ENCODE data around the gene SESN3. TPM values are rescaled to one million over a fixed set of nuclear protein-coding genes. Genes with fewer than 3 reads are reported as not detected.

The SESN3 gene
- total RNA-seq, 1 experiment from 2014 or later = 4.9 TPM

DNA sequence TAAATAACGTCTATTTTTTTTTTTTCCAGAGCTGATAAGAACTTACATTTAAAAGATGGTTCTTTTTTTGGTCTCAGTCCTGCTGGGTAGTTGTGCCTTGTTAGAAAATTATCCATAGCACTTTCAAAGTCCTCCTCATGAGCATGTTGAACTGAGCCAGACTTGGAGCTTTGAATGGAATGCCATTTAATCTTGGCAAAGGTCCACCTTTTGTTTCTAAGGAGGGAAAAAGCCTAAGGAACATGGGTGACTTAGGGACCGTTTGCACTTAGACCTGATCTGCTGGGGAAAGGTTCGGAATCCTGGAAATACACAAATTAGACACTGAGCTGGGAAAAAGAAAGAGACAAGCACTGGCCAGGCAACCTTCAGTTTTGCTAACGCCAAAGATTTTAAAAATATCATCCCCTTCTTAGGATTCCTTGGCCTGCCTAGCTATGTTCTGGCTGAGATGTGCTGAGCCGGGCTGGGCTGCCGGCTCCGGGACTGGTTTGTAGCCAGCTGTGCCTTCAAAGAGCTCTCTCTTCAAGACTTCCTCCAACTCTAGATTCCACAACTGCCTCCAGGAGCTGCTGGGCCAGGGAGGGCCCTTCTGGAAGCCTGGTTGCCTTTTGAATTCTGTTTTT is 74.0 kb downstream of the SESN3 start:
- Histone ChIP-seq H3K36me3 (ENCODE audit: insufficient read depth, low read length, poor library complexity, severe bottlenecking) (no peaks in the 10 kb centered on the region), H3K4me3 (ENCODE audit: low read depth, low read length, poor library complexity, severe bottlenecking) (no peak overlapping the region), H3K9me3 (ENCODE audit: low read depth, low read length, poor library complexity, severe bottlenecking) (no peaks in the 10 kb centered on the region), H3K27ac (ENCODE audit: low read depth, low read length, poor library complexity, severe bottlenecking) (no peak overlapping the region), H3K27me3 (replicated peaks; ENCODE audit: insufficient read depth, low read depth, low read length, poor library complexity) (no peaks in the 10 kb centered on the region), H3K4me1 (ENCODE audit: insufficient read depth, low read length, poor library complexity, severe bottlenecking) (no peaks in the 10 kb centered on the region)
- TF ChIP-seq, protein P1, sequence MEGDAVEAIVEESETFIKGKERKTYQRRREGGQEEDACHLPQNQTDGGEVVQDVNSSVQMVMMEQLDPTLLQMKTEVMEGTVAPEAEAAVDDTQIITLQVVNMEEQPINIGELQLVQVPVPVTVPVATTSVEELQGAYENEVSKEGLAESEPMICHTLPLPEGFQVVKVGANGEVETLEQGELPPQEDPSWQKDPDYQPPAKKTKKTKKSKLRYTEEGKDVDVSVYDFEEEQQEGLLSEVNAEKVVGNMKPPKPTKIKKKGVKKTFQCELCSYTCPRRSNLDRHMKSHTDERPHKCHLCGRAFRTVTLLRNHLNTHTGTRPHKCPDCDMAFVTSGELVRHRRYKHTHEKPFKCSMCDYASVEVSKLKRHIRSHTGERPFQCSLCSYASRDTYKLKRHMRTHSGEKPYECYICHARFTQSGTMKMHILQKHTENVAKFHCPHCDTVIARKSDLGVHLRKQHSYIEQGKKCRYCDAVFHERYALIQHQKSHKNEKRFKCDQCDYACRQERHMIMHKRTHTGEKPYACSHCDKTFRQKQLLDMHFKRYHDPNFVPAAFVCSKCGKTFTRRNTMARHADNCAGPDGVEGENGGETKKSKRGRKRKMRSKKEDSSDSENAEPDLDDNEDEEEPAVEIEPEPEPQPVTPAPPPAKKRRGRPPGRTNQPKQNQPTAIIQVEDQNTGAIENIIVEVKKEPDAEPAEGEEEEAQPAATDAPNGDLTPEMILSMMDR (conservative IDR thresholded peaks at IDR 0.05; ENCODE audit: low read depth, low read length) = no peak
- no peak for TF ChIP-seq EZH2 (IDR thresholded peaks at IDR 0.05; ENCODE audit: borderline replicate concordance, low read depth, low read length, poor library complexity, severe bottlenecking)
- BruUV-seq (replicated peaks) = no TSS peak
- DNase-seq (ENCODE audit: low spot score) = no peak
- CTCF ChIA-PET = no interaction called here
- POLR2A ChIA-PET (ENCODE audit: low non-redundant PET) = no interaction called here
- intact Hi-C loops (cut with micrococcal nuclease; ENCODE audit: unreplicated experiment) = no loop called here

GRCh38 chr11:95156133-95156721 is 74.8 kb downstream of the SESN3 start:
- BruUV-seq (replicated peaks) = no TSS peak
- TF ChIP-seq, protein P1 (conservative IDR thresholded peaks at IDR 0.05; ENCODE audit: low read depth, low read length) = no peak
- no peak for TF ChIP-seq EZH2 (IDR thresholded peaks at IDR 0.05; ENCODE audit: borderline replicate concordance, low read depth, low read length, poor library complexity, severe bottlenecking)
- CTCF ChIA-PET = no interaction called here
- DNase-seq (ENCODE audit: low spot score) = no peak
- H3K4me3 ChIP-seq (ENCODE audit: low read depth, low read length, poor library complexity, severe bottlenecking) = no peak overlapping the region
- peaks cover under 1% of the 10 kb centered on the region for H3K4me1 ChIP-seq (ENCODE audit: insufficient read depth, low read length, poor library complexity, severe bottlenecking)
- no peaks in the 10 kb centered on the region for H3K9me3 ChIP-seq (ENCODE audit: low read depth, low read length, poor library complexity, severe bottlenecking)
- H3K36me3 ChIP-seq (ENCODE audit: insufficient read depth, low read length, poor library complexity, severe bottlenecking) = no peaks in the 10 kb centered on the region
- POLR2A ChIA-PET (ENCODE audit: low non-redundant PET) = no interaction called here
- no peak overlapping the region for H3K27ac ChIP-seq (ENCODE audit: low read depth, low read length, poor library complexity, severe bottlenecking)
- no peaks in the 10 kb centered on the region for H3K27me3 ChIP-seq (replicated peaks; ENCODE audit: insufficient read depth, low read depth, low read length, poor library complexity)
- intact Hi-C loops (cut with micrococcal nuclease; ENCODE audit: unreplicated experiment) = no loop called here

GRCh38 chr11:95155385-95155784 is 75.6 kb downstream of the SESN3 start:
- intact Hi-C loops (cut with micrococcal nuclease; ENCODE audit: unreplicated experiment) = no loop called here
- no TSS peak for BruUV-seq (replicated peaks)
- POLR2A ChIA-PET (ENCODE audit: low non-redundant PET) = no interaction called here

More at GRCh38 chr11:95155385-95155784, 75.6 kb downstream of the SESN3 start:
- no peak overlapping the region for H3K27ac ChIP-seq (ENCODE audit: low read depth, low read length, poor library complexity, severe bottlenecking)
- H3K36me3 ChIP-seq (ENCODE audit: insufficient read depth, low read length, poor library complexity, severe bottlenecking) = no peaks in the 10 kb centered on the region
- no peak overlapping the region for H3K4me3 ChIP-seq (ENCODE audit: low read depth, low read length, poor library complexity, severe bottlenecking)
- no peak for TF ChIP-seq EZH2 (IDR thresholded peaks at IDR 0.05; ENCODE audit: borderline replicate concordance, low read depth, low read length, poor library complexity, severe bottlenecking)
- TF ChIP-seq, protein P1 (conservative IDR thresholded peaks at IDR 0.05; ENCODE audit: low read depth, low read length) = no peak
- peaks cover 4% of the 10 kb centered on the region for H3K4me1 ChIP-seq (ENCODE audit: insufficient read depth, low read length, poor library complexity, severe bottlenecking)
- DNase-seq (ENCODE audit: low spot score) = no peak
- H3K27me3 ChIP-seq (replicated peaks; ENCODE audit: insufficient read depth, low read depth, low read length, poor library complexity) = no peaks in the 10 kb centered on the region
- CTCF ChIA-PET = interaction anchor here (0.5 to 4.4 kb wide), 3 partner anchors 115 to 550 kb away, joined by 3 to 38 read pairs (median 4); no protein-coding TSS in a partner anchor
- no peaks in the 10 kb centered on the region for H3K9me3 ChIP-seq (ENCODE audit: low read depth, low read length, poor library complexity, severe bottlenecking)

All from A673 (cell line).